Liver (tissue), 9 donors: ENCODE data around the gene LSM14B. TPM values are rescaled to one million over a fixed set of nuclear protein-coding genes. Genes with fewer than 3 reads are reported as not detected.

ENCODE experiments used
- DNase-seq: peaks from one replicate; pipeline ENCODE4 v3.0.0-alpha.2; 2017; ENCODE audit warnings: low spot score
- H3K27ac ChIP-seq, 2 donors: one replicate each; pipeline ENCODE4 v1.7.0; 2013; ENCODE audit warnings: inconsistent platforms in 2 of 2, low read length in 2 of 2, control low read depth in 1 of 2, low read depth in 1 of 2, mild to moderate bottlenecking in 1 of 2
- H3K27me3 ChIP-seq, 4 donors: one replicate each; pipeline versions ENCODE4 v1.6.1 to v1.7.0; 2013; ENCODE audit warnings: low read length in 3 of 4, inconsistent platforms in 1 of 4, mild to moderate bottlenecking in 1 of 4, moderate library complexity in 1 of 4; ENCODE audit not compliant: control insufficient read depth in 4 of 4, insufficient read depth in 4 of 4
- H3K36me3 ChIP-seq, 4 donors: one replicate each; pipeline versions ENCODE4 v1.6.1 to v1.7.0; 2013; ENCODE audit warnings: low read length in 3 of 4, mild to moderate bottlenecking in 3 of 4, low read depth in 1 of 4, moderate library complexity in 1 of 4; ENCODE audit not compliant: control insufficient read depth in 4 of 4, insufficient read depth in 3 of 4
- H3K4me1 ChIP-seq, 4 donors: one replicate each; pipeline versions ENCODE4 v1.6.1 to v1.7.0; 2013; ENCODE audit warnings: low read length in 3 of 4, mild to moderate bottlenecking in 3 of 4, moderate library complexity in 1 of 4; ENCODE audit not compliant: control insufficient read depth in 4 of 4, insufficient read depth in 4 of 4
- H3K4me3 ChIP-seq, 3 donors: one replicate each; pipeline versions ENCODE4 v1.6.1 to v1.7.0; 2013; ENCODE audit warnings: low read length in 3 of 3, control low read depth in 1 of 3, low read depth in 1 of 3, mild to moderate bottlenecking in 1 of 3
- H3K9ac ChIP-seq, 2 donors: one replicate each; pipeline ENCODE4 v1.7.0; 2013; ENCODE audit warnings: low read length in 2 of 2, mild to moderate bottlenecking in 2 of 2, moderate library complexity in 2 of 2, control low read depth in 1 of 2, low read depth in 1 of 2
- H3K9me3 ChIP-seq, 4 donors: one replicate each; pipeline versions ENCODE4 v1.6.1 to v1.7.0; 2013; ENCODE audit warnings: low read length in 3 of 4; ENCODE audit not compliant: control insufficient read depth in 4 of 4
- ATF3 ChIP-seq: IDR thresholded peaks from 2 replicates; pipeline ENCODE4 v1.6.1; 2016; ENCODE audit warnings: antibody characterized with exemption
- CTCF ChIP-seq: fragments of 150-350 bp; IDR thresholded peaks from 2 replicates; pipeline ENCODE4 v1.5.1; 2017; ENCODE audit warnings: improper control_type of control experiment, low read depth, low read length; ENCODE audit not compliant: missing input control
- EGR1 ChIP-seq, 2 donors: IDR thresholded peaks; 2 replicates each; pipeline ENCODE4 v1.6.1; 2016 to 2018; ENCODE audit warnings: antibody characterized with exemption in 2 of 2, low read depth in 2 of 2
- FOXA1 ChIP-seq: IDR thresholded peaks from 2 replicates; pipeline ENCODE4 v1.6.1; 2016; ENCODE audit warnings: antibody characterized with exemption
- FOXA2 ChIP-seq: IDR thresholded peaks from 2 replicates; pipeline ENCODE4 v1.6.1; 2016; ENCODE audit warnings: antibody characterized with exemption
- GABPA ChIP-seq, 2 donors: IDR thresholded peaks in 1 of 2; conservative IDR thresholded peaks in 1 of 2; 2 replicates each; pipeline ENCODE4 v1.6.1; 2016; ENCODE audit warnings: antibody characterized with exemption in 2 of 2, mild to moderate bottlenecking in 1 of 2, moderate library complexity in 1 of 2
- HNF4G ChIP-seq: IDR thresholded peaks from 2 replicates; pipeline ENCODE4 v1.6.1; 2016; ENCODE audit warnings: antibody characterized with exemption
- MAX ChIP-seq: IDR thresholded peaks from 2 replicates; pipeline ENCODE4 v1.6.1; 2016; ENCODE audit warnings: antibody characterized with exemption
- NR2F2 ChIP-seq: IDR thresholded peaks from 2 replicates; pipeline ENCODE4 v1.6.1; 2016; ENCODE audit warnings: antibody characterized with exemption
- RAD21 ChIP-seq, 2 donors: IDR thresholded peaks; 2 replicates each; pipeline ENCODE4 v1.6.1; 2016; ENCODE audit warnings: antibody characterized with exemption in 2 of 2, mild to moderate bottlenecking in 2 of 2
- REST ChIP-seq: IDR thresholded peaks from 2 replicates; pipeline ENCODE4 v1.6.1; 2016; ENCODE audit warnings: antibody characterized with exemption, mild to moderate bottlenecking
- RXRA ChIP-seq, 2 donors: IDR thresholded peaks; 2 replicates each; pipeline ENCODE4 v1.6.1; 2017 to 2018; ENCODE audit warnings: antibody characterized with exemption in 2 of 2, mild to moderate bottlenecking in 1 of 2
- TAF1 ChIP-seq: conservative IDR thresholded peaks from 2 replicates; pipeline ENCODE4 v1.6.1; 2016; ENCODE audit warnings: antibody characterized with exemption, mild to moderate bottlenecking
- YY1 ChIP-seq: IDR thresholded peaks from 2 replicates; pipeline ENCODE4 v1.6.1; 2016; ENCODE audit warnings: antibody characterized with exemption, mild to moderate bottlenecking
- ZBTB33 ChIP-seq: IDR thresholded peaks from 2 replicates; pipeline ENCODE4 v1.6.1; 2016; ENCODE audit warnings: antibody characterized with exemption
- WGBS: extraction: QIAGEN DNeasy Blood & Tissue Kit; methylation state at CpG from one replicate; pipeline ENCODE4 v1.1.7; 2013; 5-methylcytosine and 5-hydroxymethylcytosine counted together
- polyA plus RNA-seq, 2 donors: library from polyadenylated mRNA; stranded (reverse) in 1 of 2; unstranded in 1 of 2; fragments of 200-250 nt in 1 of 2; fragments of >200 nt in 1 of 2; fragmentation: Nextera tagmentation in 1 of 2; extraction: Ambion mirVana in 1 of 2; gene quantifications; one replicate each; pipeline versions ENCODE4 v1.2.1 to v1.2.3, GENCODE V29; 2013 to 2015
- total RNA-seq, 2 donors: library from RNA; depleted of rRNA; stranded (reverse); fragments of >200 nt; gene quantifications; one replicate each; pipeline ENCODE4 v1.2.3, GENCODE V29; 2014
- donor health status: healthy.
- donor health status: healthy.
- donor health status: healthy.
- donor health status: healthy.
- donor health status: healthy.

Gene LSM14B
- total and polyA plus RNA-seq, 4 donors, result 0.99 to 15.9 (median 13.3) TPM

GRCh38 chr20:62079166-62079565, 43.1 kb upstream of the LSM14B start:
- no peaks in the 10 kb centered on the region for H3K4me1 ChIP-seq
- WGBS, result 98% methylated on average over 1 of the region's 1 CpG
- peaks cover 0 to 20% (median 5%) of the 10 kb centered on the region in 4 donors for H3K9me3 ChIP-seq
- H3K36me3 ChIP-seq, result no peaks in the 10 kb centered on the region
- no peak overlapping the region for H3K4me3 ChIP-seq
- no peak overlapping the region for H3K9ac ChIP-seq
- no peaks in the 10 kb centered on the region for H3K27me3 ChIP-seq
- no peak overlapping the region for H3K27ac ChIP-seq
- no peak for DNase-seq
- TF ChIP-seq HNF4G, result no peak
- TF ChIP-seq MAX, result no peak
- TF ChIP-seq CTCF, result no peak
- TF ChIP-seq RAD21 (IDR thresholded peaks at IDR 0.05), result no peak
- TF ChIP-seq RXRA (IDR thresholded peaks at IDR 0.05), result no peak
- TF ChIP-seq ZBTB33, result no peak
- no peak for TF ChIP-seq GABPA (IDR thresholded peaks at IDR 0.05 in 1 of 2, conservative IDR thresholded peaks at IDR 0.05 in 1 of 2)
- TF ChIP-seq FOXA1, result no peak
- TF ChIP-seq EGR1 (IDR thresholded peaks at IDR 0.05; ENCODE audit: low read depth in 2 of 2), result no peak
- no peak for TF ChIP-seq REST
- TF ChIP-seq FOXA2, result no peak
- no peak for TF ChIP-seq TAF1
- no peak for TF ChIP-seq YY1

- H3K36me3 ChIP-seq, result no peaks in the 10 kb centered on the region
- no peaks in the 10 kb centered on the region for H3K27me3 ChIP-seq
- peaks cover 0 to 12% (median 5%) of the 10 kb centered on the region in 4 donors for H3K9me3 ChIP-seq
- no peaks in the 10 kb centered on the region for H3K4me1 ChIP-seq
- WGBS, result 68% methylated on average over 15 of the region's 15 CpGs
- no peak for DNase-seq
- H3K27ac ChIP-seq, result no peak overlapping the region
- H3K9ac ChIP-seq, result no peak overlapping the region
- TF ChIP-seq GABPA (IDR thresholded peaks at IDR 0.05 in 1 of 2, conservative IDR thresholded peaks at IDR 0.05 in 1 of 2) (no peak), RXRA (IDR thresholded peaks at IDR 0.05) (no peak), ATF3 (no peak), MAX (no peak), FOXA1 (no peak), HNF4G (no peak), FOXA2 (no peak), NR2F2 (no peak)
- no peak overlapping the region for H3K4me3 ChIP-seq
These were observed 41.9 kb upstream of the LSM14B start for GRCh38 chr20:62080249-62080990.
